Measurements from ENCODE around the gene IL4I1. TPM values are rescaled to one million over a fixed set of nuclear protein-coding genes. Genes with fewer than 3 reads are reported as not detected.
A peak's percentile ranks its signal among the peaks of the same experiment; 100 is the strongest.

IL4I1 gene
- total and polyA plus RNA-seq, 10 donors = 1.1 to 20.2 (median 4.8) TPM

GRCh38 chr19:49848938-49849337, 47.7 kb downstream of the IL4I1 start:
- WGBS, 5 donors = 69 to 82% (median 76%) methylated on average over 3 of the region's 3 CpGs
- no peak for DNase-seq
- no peaks in the 10 kb centered on the region for H3K36me3 ChIP-seq
- peaks cover 0 to 5% (median 0%) of the 10 kb centered on the region in 7 donors for H3K27me3 ChIP-seq (replicated peaks in 1 of 7)
- H3K4me3 ChIP-seq = no peak overlapping the region
- intact Hi-C loops (cut with DNase I; ENCODE audit: low total_unique reads) = no loop called here
- H3K9me3 ChIP-seq = peaks cover 0 to 6% (median 0%) of the 10 kb centered on the region in 8 donors
- H3K27ac ChIP-seq = peak overlapping the region in 4 of 8 donors; percentile 18 to 99 (median 42)
- TF ChIP-seq POLR2A (IDR thresholded peaks at IDR 0.05) (no peak), CTCF (IDR thresholded peaks at IDR 0.05 in 8 of 11, conservative IDR thresholded peaks at IDR 0.05 in 3 of 11) (no peak), POLR2AphosphoS5 (IDR thresholded peaks at IDR 0.05) (no peak)
- H3K4me1 ChIP-seq = peaks cover 14 to 74% (median 54%) of the 10 kb centered on the region in 6 donors

- DNase-seq = no peak
- no peak for TF ChIP-seq POLR2A (IDR thresholded peaks at IDR 0.05)
- TF ChIP-seq POLR2AphosphoS5 (IDR thresholded peaks at IDR 0.05) = no peak
- no peak for TF ChIP-seq CTCF (IDR thresholded peaks at IDR 0.05 in 8 of 11, conservative IDR thresholded peaks at IDR 0.05 in 3 of 11)
- Histone ChIP-seq H3K9me3 (peaks cover 0 to 6% (median 0%) of the 10 kb centered on the region in 8 donors), H3K4me1 (peaks cover 9 to 74% (median 46%) of the 10 kb centered on the region in 6 donors), H3K27me3 (replicated peaks in 1 of 7) (peaks cover 0 to 5% (median 0%) of the 10 kb centered on the region in 7 donors), H3K36me3 (no peaks in the 10 kb centered on the region), H3K4me3 (no peak overlapping the region), H3K27ac (peak overlapping the region in 4 of 8 donors; percentile 18 to 99 (median 42))
- WGBS, 5 donors = 66 to 82% (median 70%) methylated on average over 10 of the region's 10 CpGs
- intact Hi-C loops (cut with DNase I; ENCODE audit: low total_unique reads) = no loop called here
These were observed 48.7 kb downstream of the IL4I1 start for GRCh38 chr19:49847731-49848696.

- no peak overlapping the region for H3K4me3 ChIP-seq
- peaks cover 0 to 6% (median 0%) of the 10 kb centered on the region in 8 donors for H3K9me3 ChIP-seq
- WGBS, 5 donors = 70 to 89% (median 82%) methylated on average over 5 of the region's 5 CpGs
- no peaks in the 10 kb centered on the region for H3K36me3 ChIP-seq
- H3K4me1 ChIP-seq = peaks cover 0 to 62% (median 33%) of the 10 kb centered on the region in 6 donors
- no peak overlapping the region for H3K27ac ChIP-seq
- TF ChIP-seq CTCF (IDR thresholded peaks at IDR 0.05 in 8 of 11, conservative IDR thresholded peaks at IDR 0.05 in 3 of 11) = no peak
- TF ChIP-seq POLR2A (IDR thresholded peaks at IDR 0.05) = no peak
- no peak for TF ChIP-seq POLR2AphosphoS5 (IDR thresholded peaks at IDR 0.05)
- no peak for DNase-seq
- H3K27me3 ChIP-seq (replicated peaks in 1 of 7) = no peaks in the 10 kb centered on the region
- intact Hi-C loops (cut with DNase I; ENCODE audit: low total_unique reads) = no loop called here
These were observed 50.3 kb downstream of the IL4I1 start for GRCh38 chr19:49846408-49846807.

GRCh38 chr19:49845414-49845813, 51.3 kb downstream of the IL4I1 start:
- no peak for DNase-seq
- Histone ChIP-seq H3K27me3 (replicated peaks in 1 of 7) (no peaks in the 10 kb centered on the region), H3K4me1 (peaks cover 0 to 61% (median 32%) of the 10 kb centered on the region in 6 donors), H3K36me3 (peaks cover 0 to 9% (median 2%) of the 10 kb centered on the region in 6 donors), H3K9me3 (peaks cover 0 to 6% (median 0%) of the 10 kb centered on the region in 8 donors), H3K27ac (no peak overlapping the region), H3K4me3 (no peak overlapping the region)
- intact Hi-C loops (cut with DNase I; ENCODE audit: low total_unique reads) = no loop called here
- 62 to 85% (median 67%) methylated on average over 3 of the region's 3 CpGs for WGBS, 5 donors
- no peak for TF ChIP-seq POLR2AphosphoS5 (IDR thresholded peaks at IDR 0.05)
- TF ChIP-seq CTCF (IDR thresholded peaks at IDR 0.05 in 8 of 11, conservative IDR thresholded peaks at IDR 0.05 in 3 of 11) = no peak
